GM18873 (cell line): ENCODE measurements around the gene MAN2A1.
"Not testable (repeated sequence)": the region's sequence is repeated elsewhere in the genome, so short reads cannot be mapped to it uniquely, and the experiment has no call there.

Experiments
- ATAC-seq: cut with Tn5 transposase; IDR thresholded peaks from one replicate; pipeline ENCODE4 v1.9.1; 2021; ENCODE audit warnings: mild to moderate bottlenecking, moderate library complexity, moderate number of reproducible peaks; ENCODE audit not compliant: unreplicated experiment, low FRiP score

MAN2A1 gene

DNA sequence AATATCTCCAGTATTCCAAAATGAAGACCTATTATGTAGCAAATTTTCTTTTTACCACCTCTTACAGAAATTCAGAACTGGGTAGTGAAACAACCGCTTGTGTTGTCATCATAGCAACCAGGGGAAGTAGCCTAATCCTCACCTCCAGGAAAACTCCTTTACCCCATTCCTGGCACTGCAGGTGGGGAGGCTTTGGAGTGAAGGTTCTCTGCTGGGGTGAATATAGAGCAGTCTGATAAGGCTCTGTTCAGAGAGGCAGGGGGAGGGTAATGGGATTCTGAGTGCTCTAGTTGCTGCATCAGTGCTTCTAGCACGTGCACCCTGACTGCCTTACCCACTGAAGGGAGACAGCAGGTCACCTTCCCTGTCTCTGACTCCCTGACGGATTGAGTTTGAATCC is 116.2 kb downstream of the MAN2A1 start:
- ATAC-seq: no peak

- ATAC-seq: no peak
These were observed 123.0 kb downstream of the MAN2A1 start for GRCh38 chr5:109812698-109813097.

- ATAC-seq: no peak
These were observed 127.0 kb downstream of the MAN2A1 start for GRCh38 chr5:109816732-109817131.

GRCh38 chr5:109819878-109820277 is 130.2 kb downstream of the MAN2A1 start:
- no peak for ATAC-seq

- no peak for ATAC-seq
These were observed 133.9 kb downstream of the MAN2A1 start for GRCh38 chr5:109823597-109823996.

GRCh38 chr5:109825450-109825849 is 135.7 kb downstream of the MAN2A1 start:
- no peak for ATAC-seq

GRCh38 chr5:109826426-109826825 is 136.7 kb downstream of the MAN2A1 start:
- no peak for ATAC-seq

DNA sequence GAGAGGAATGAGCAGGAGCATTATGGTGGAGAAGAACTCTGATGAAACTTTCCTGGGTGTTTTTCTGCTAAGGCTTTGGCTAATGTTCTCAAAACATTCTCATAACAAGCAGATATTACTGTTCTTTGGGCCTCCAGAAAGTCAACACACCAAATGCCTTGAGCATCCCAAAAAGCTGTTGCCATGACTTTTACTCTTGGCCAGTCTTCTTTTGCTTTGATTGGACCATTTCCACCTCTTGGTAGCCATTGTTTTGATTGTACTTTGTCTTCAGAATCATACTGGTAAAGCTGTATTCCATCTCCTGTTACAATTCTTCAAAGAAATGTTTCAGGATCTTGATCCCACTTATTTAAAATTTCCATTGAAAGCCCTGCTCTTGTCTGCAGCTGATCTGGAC is 139.6 kb downstream of the MAN2A1 start:
- ATAC-seq: no peak

DNA sequence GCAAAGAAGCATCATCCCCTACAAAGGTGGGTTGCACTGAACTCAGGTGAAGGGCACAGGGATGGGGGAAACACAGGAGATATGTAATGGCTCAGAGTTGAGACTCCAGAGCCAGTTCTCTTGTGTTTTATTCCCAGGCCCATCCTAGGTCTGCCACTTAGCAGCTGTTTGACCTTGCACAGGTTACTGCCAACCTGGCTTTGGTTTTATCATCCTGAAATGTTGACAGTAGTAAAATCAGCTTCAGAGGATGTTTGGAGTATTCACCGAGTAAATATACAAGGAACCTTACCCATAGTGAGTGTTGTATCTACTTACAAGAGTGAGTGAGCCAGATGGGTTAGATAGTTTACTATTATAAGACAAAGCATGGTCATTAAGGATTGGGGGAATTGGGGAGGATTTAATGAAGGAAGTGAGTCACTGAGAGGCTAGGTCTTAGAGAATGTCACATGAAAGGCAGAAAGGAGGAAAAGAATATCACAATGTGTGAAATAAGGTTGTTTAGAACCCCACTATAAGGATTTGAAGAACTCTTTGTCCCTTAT is 141.3 kb downstream of the MAN2A1 start:
- no peak for ATAC-seq

- not testable (repeated sequence) for ATAC-seq
These were observed 142.8 kb downstream of the MAN2A1 start for GRCh38 chr5:109832207-109833188.

DNA sequence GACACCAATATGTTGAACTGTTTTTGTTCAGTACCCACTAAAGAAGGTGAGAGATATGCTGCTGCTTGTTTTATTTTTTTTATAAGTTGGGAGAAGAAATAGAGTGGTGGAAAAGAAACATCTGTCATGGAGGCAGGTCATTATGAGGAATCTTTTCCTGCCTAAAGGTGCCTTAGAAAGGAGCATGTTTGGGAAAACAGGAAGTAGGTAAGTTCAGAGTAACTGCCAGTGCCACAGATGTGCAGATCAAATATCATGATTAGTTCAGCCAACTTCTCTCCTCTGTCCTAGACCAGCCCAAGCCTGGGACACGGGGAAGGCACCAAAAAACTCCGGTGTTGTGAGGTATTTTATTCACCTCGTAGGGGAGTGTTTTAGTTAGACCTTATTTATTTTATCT is 144.2 kb downstream of the MAN2A1 start:
- no peak for ATAC-seq

- no peak for ATAC-seq
These were observed 146.6 kb downstream of the MAN2A1 start for GRCh38 chr5:109836280-109836679.

DNA sequence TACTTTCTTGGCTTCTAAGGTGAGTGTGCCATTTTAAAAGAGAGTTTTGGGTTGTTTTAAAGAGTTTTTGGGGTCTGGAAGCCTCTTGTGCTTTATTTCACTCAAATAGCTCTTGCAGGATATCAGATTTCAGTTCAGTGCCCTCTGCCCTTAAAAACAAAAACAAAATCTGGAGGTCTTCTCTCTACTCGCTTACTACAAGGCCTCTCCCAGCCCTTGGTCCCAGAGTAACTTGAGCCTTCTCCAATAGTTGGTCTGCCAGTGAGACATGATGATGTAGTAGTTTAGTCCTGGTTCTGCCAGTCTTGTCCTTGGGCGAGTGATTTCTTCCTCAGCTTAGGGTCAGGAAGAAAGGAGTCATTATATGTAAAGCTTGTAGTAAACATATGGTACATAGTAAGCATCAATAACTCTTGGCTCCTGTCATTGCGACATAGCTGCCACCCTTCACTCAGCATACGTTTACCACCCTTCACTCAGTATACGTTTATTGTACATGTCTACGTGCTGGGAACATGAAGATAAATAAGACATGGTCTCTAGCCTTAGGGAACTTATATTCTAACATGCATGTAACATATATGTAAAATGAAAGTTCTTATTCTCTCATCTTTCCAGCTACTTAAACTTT is 147.6 kb downstream of the MAN2A1 start:
- no peak for ATAC-seq

- no peak for ATAC-seq
These were observed 148.4 kb downstream of the MAN2A1 start for GRCh38 chr5:109838157-109838556.

DNA sequence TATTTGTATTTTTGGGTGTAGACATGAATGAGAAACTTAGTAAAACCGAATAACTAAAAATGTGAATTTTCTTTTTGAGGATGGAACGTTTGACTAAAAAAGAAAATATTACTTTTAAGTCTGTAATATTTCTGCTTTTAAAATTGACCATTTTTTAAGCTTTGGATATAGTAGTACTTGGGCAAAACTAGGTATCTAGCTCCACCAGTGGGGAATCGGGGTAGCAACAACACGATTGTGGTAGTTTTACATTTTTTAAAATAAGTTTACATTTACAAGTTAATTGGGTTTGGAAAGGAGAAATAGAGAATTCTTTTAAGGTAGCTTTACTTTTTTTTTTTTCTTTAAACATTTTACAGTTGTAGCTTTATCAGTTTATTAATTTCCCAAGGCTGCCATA is 154.4 kb downstream of the MAN2A1 start:
- ATAC-seq: no peak

GRCh38 chr5:109844695-109845094 is 155.0 kb downstream of the MAN2A1 start:
- ATAC-seq: no peak

DNA sequence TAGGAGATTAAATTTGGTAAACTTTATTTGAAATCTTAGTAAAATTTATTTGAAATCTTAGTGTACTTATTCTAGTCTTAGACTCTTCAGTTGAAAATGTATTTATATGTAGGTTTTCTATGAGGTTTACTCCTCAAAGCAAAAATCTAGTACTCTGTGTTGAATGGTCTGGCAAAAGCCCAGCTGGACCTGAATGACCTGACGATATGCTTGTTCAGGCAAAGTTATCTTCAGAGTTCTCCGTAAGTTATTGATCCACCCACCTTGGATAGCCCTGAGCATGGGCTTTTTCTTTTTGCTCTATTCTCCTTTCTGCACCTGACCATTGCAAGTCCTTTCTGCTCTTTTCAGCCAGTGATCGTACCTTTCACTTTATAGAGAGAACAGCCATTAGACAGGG is 158.4 kb downstream of the MAN2A1 start:
- no peak for ATAC-seq

GRCh38 chr5:109849478-109850088 is 159.9 kb downstream of the MAN2A1 start:
- ATAC-seq: no peak

DNA sequence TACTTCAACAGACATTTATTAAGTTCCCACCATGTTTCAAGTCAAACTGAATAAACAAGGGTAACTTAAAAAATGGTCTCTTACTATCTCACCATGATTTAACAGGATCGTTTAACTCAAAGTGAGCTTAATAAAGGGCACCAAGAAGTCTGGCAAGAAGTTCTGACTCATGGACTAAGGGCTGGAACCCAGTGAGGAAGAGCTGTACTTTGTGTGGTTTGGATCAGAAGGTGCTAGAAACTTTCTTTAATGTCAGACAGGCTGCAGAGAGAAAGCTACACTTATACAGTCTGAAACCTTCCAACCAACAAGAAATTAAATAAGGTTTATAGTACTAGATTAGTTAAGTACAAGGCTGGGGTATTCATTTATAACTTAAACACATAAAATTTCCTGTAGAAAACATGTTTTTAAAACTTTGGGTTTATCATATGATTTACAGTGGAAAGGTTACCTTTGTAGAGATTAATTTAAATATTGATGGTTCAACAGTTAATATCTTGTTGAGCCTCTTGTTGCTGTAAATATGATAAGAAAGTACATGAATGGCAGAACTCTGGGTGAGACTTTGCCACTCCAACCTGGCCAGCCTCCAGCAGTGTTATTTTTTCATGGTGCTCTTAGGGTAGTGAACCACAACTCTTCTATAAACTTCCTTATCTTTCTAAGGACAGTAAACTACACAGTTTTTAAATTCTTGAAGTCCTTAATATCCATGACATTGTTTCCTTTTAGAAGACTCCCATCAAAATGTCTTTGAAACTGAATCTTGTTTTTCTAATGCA is 162.8 kb downstream of the MAN2A1 start:
- no peak for ATAC-seq

DNA sequence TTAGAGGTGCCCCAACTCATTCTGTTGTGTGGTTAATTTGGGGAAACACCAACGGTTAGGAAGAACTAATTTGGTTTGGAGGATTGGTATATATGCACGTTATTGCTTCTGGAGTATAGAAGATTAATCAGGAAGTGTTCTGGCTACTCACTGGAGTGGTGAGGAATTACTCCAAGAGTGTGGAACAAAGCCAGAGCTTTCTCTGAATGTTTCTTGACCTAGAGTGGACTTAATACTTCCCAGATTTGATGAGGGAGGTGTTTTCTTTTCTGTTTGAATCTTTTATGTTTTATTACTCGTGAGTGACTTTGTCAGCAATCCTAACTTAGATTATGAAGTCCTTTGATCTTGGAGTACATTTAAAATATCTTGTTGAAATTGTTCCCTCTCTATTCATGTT is 163.7 kb downstream of the MAN2A1 start:
- no peak for ATAC-seq
